GM19468 (cell line): ENCODE data around the gene PCNT.
"Not testable (repeated sequence)": the region's sequence is repeated elsewhere in the genome, so short reads cannot be mapped to it uniquely, and the experiment has no call there.

Experiments used
- ATAC-seq: cut with Tn5 transposase; IDR thresholded peaks from one replicate; pipeline ENCODE4 v1.9.1; 2021; ENCODE audit warnings: mild to moderate bottlenecking, moderate library complexity, moderate number of reproducible peaks; ENCODE audit not compliant: unreplicated experiment; ENCODE audit errors: extremely low read depth

PCNT gene

DNA sequence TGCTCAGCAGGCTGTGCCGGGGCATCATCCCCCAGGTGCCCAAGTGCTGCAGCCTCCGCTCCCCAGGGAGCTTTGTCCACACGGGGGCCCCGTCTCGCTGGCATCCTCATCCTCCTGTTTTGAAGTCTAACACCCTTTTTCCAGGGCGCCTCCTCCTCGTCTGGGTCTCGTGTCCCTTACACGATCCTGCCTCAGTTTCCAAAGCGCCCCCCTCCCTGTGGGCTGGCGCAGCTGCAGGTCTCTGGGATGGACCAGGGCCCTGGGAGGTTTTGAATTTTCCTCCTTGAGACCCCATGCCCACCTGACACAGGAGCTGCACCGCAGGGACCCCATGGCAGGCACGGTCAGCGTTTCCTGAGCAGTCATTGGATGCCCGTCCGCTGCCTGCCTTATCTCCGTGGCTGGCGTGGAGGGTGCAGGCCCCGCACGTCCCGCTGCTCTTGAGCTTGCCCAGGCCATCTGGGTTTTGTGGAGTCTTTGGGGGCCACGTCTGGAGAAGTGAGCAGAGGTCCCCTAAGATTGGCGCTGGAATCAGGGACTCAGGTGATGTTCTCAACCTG lies 97.3 kb downstream of the PCNT start:
- ATAC-seq, result no peak

DNA sequence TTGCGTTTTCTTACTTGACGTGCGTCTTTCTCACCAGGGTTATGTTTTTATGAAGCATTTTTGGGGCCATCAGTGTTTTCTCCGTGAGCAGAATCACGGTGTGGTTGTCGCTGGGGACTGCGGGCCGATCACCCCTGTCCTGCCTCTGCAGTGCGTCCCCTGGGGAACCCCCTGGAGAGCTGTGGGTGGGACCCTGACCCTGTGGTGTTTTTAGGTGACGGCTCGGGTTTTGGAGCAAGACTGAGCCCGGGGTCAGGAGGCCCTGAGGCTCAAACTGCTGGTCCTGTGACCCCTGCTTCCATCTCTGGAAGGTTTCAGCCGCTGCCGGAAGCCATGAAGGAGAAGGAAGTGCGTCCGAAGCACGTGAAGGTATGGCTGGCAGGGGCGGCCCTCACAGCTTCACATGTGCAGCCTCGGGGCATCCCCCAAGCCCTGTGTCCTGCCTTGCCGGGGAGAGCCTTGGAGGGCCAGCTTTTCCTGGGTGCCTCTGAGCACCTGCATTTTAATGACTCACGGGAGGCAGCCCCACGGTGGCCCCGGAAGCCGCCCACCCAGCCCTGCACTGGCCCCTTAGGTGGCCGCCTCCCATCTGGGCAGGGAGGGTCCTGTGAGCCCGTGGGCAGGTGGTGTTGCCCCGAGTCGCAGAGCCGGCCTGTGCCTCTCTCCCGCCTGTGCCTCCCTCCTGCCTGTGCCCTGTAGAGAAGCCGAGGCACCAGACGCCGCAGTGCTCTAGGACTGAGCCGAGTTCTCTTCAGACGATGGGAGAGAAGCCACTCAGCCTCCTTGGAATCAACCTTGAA lies 98.0 kb downstream of the PCNT start:
- no peak for ATAC-seq

DNA sequence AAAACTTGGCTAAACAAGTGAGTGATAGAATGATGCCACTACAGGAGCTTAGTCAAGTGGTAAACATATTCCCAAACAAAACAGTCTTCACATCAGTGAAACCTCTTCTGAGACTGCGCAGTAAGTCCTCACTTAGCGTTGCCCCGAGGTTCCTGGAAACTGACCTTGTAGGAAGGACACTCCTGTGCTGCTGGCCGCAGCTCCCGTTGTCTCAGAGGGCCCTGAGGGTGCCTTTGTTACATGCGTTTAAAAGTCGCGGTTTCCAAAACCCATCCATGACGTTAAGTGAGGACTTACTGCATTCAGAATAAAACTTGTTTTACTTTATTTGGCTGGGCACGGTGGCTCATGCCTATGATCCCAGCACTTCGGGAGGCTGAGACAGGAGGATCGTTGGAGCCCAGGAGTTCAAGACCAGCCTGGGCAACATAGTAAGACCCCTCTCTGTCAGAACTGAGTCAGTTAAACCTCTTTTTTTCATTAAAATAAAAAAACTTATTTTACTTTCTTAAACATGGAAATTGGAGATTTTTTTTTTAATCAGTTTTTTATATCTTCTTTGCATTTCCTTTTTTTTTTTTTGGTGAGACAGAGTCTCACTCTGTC lies 98.8 kb downstream of the PCNT start:
- ATAC-seq, result no peak

DNA sequence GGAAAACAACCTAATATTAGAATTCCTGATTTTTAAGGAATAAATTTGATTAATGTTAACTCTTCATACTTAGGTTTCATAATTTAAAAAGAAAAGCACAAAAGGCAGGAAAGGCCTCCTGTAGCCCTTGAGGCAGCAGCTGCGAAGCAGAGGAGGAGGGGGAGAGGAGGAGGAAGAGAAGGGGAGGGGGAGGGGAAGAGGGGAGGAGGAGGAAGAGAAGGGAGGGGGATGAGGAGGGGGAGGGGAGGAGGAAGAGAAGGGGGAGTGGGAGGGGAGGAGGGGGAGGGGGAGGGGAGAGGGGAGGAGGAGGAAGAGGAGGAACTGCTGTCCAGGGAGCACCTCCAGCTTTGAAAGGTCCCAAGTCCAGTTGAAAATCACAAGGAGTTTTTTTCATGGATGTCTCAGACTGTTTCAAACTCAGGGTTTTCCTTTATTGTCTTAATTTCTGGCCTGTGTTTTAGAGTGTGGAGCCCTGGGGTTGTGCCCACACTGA lies 99.6 kb downstream of the PCNT start:
- no peak for ATAC-seq

DNA sequence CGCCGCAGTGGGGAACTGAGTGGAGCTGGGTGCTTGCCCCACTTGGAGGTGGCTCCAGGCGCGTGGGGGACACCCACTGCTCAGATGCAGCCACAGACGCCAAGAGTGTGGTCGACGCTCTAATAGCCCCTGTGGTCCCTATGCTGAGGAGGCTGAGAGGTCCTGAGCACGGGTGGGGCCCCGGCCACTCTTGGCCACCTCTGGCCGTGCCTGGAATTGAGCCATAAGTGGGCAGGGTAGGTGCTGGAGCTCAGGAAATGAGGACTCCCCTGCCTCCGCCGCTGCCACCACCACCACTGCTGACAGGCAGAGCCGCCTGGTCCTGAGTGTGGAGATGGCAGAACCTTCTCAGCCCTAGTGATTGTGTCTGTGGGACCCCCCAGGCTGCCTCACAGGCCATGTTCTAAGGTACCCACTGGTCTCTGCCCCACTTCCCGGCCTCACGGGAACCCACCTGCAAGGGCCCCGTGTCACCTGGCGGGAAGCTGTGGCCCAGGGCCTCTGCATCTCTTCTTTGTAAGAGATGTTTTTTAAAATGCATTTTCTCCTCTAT lies 100.2 kb downstream of the PCNT start:
- ATAC-seq, result no peak

GRCh38 chr21:46424621-46425020 lies 100.7 kb downstream of the PCNT start:
- ATAC-seq, result no peak

GRCh38 chr21:46425041-46425440 lies 101.1 kb downstream of the PCNT start:
- ATAC-seq, result no peak

DNA sequence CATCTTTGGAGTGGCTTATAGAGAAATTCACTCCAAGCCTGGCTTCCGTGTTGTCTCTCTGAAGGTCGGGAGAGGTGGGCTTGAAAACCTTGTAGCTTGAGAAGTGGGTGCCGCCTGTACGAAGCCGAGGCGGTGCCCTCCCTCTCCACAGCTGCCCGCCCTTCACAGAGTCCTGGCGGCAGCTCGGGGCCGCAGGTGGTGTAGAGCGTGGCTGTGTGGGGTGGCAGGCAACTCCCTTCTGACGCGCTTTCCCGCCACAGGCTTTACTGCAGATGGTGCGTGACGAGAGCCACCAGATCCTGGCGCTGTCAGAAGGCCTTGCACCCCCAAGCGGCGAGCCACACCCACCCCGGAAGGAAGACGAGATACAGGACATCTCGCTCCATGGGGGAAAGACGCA lies 101.6 kb downstream of the PCNT start:
- no peak for ATAC-seq

DNA sequence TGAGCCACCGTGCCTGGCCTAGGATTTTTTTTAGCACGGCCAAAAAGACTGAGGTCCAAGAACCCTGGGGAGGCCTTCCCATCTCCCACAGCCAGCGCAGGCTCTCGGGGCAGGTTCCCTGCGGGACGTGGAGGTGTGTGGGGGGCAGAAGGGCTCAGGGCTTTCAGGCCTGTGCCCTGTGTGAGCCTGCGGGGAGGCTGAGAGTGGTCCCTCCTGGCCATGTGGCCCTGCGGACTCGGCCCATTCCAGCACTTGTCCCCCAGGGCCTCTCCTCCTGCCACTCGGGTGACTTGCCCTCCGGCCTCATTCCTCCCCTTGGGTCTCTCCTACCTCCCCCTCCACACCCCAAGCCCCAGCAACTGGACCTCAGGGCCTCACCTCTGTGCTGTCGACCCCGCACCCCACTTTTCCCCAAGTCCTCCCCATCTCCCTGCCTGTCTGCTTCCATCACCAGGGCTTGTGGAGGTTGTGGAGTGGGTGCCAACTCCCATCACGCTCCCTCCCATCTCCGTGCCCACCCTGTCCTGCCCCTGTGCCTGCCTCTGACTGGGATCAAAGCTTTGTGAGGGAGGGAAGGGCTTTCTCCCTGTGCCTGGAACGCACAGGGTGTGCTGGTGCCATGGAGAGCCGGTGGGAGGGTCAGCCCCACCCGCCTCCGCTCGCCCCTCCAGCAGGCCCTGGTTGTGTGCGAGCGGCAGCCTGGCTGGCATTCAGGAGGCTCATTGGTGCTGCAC lies 102.5 kb downstream of the PCNT start:
- no peak for ATAC-seq

GRCh38 chr21:46427516-46427915 lies 103.6 kb downstream of the PCNT start:
- no peak for ATAC-seq

DNA sequence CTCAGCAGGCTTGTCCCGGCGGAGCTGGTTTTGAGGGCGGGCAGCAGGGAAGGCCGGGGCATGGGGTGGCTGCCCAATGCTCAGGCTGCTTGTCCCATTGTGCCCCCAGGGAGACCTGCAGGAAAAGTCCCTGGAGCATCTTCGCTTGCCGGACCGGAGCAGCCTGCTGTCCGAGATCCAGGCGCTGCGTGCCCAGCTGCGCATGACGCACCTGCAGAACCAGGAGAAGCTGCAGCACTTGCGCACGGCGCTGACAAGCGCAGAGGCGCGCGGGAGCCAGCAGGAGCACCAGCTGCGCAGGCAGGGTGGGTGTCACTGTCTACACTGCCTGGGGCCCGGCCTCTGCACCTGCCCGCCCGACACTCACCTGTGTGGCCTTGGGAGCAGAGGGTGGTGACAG lies 104.3 kb downstream of the PCNT start:
- ATAC-seq, result no peak

DNA sequence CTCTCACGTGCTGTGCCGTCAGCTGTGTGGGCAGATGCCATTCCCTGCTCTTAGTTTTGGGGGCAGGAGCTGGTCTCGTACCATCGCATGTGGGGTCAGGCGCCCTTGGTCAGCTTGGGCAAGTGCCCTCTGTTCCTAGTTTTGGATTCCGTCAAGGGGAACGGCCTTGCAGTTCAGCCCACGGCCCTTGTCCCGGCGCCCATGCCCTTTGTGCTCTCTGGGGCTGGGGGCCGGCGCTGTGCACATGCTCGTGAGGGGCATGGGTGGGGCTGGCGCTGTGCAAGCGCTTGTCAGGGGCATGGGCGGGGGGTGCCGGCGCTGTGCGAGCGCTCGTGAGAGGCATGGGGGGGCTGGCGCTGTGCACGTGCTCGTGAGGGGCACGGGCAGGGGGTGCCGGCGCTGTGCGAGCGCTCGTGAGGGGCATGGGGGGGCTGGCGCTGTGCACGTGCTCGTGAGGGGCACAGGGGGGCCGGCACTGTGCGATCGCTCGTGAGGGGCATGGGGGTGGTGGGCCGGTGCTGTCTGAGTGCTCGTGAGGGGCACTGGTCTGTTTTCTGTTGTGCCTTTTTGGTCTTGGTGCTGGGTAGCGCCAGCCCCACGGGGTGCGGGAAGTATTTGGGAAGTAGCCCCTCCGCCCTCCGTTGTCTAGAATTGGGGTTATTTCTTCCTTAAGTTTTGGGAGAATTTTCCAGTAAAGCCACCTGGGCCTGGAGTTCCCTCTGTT lies 105.2 kb downstream of the PCNT start:
- no peak for ATAC-seq

GRCh38 chr21:46429754-46430681 lies 106.1 kb downstream of the PCNT start:
- no peak for ATAC-seq

DNA sequence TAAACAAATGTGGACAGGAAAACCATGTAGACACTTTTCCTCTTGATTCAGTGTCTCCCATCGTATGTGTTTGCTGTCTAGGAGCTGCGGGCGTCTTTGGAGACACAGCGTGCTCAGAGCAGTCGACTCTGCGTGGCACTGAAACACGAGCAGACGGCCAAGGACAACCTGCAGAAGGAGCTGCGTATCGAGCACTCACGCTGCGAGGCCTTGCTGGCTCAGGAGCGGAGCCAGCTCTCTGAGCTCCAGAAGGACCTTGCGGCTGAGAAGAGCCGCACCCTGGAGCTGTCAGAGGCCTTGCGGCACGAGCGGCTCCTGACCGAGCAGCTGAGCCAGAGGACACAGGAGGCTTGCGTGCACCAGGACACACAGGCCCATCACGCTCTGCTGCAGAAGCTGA lies 107.5 kb downstream of the PCNT start:
- no peak for ATAC-seq

DNA sequence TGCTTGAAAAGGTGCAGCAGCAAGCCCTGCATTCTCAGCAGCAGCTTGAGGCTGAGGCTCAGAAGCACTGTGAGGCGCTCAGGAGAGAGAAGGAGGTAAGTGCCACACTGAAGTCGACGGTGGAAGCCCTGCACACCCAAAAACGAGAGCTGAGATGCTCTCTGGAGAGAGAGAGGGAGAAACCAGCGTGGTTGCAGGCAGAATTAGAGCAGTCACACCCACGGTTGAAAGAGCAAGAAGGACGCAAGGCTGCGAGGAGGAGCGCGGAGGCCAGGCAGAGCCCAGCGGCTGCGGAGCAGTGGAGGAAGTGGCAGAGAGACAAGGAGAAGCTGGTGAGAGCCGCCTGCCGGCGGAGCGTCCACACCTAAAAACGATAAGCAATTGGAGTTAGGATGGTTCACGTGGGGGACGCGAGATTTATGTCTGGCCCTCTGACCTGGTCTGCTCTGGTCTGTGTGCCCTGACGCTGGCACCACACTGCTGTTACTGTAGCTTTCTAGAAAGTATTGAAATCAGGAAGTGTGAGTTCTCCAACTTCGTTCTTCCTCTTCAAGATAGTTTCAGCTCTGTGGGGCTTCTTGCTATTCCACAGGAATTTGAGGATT lies 108.0 kb downstream of the PCNT start:
- ATAC-seq, result no peak

DNA sequence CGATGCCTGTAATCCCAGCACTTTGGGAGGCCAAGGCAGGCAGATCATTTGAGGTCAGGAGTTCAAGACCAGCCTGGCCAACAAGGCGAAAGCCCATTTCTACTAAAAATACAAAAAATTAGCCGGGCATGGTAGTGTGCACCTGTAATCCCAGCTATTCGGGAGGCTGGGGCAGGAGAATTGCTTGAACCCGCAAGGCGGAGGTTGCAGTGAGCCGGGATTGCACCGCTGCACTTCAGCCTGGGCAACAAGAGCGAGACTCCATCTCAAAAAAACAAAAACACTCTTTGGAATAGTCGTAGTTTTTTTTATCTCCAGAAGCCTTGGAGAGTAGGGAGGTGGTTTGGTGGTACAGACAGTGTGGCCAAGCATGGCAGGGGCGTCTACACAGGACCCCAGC lies 109.2 kb downstream of the PCNT start:
- not testable (repeated sequence) for ATAC-seq

- ATAC-seq, result no peak
Measured at GRCh38 chr21:46434322-46434958, 110.5 kb downstream of the PCNT start.

- no peak for ATAC-seq
Measured at GRCh38 chr21:46435786-46436227, 111.9 kb downstream of the PCNT start.
